Stimulated activated CD8-positive, alpha-beta memory T cell treated with anti-CD3 and anti-CD28 coated beads, Interleukin-7, amount 100 ng/mL, for 1 hour (primary cell): ENCODE data around the gene LRBA.
"Not testable (repeated sequence)": the region's sequence is repeated elsewhere in the genome, so short reads cannot be mapped to it uniquely, and the experiment has no call there.

Experiments used
- DNase-seq, 2 donors: peaks; one replicate each; pipeline ENCODE4 v3.0.0-alpha.2; 2020; ENCODE audit warnings: low read depth in 2 of 2

The LRBA gene, protein sequence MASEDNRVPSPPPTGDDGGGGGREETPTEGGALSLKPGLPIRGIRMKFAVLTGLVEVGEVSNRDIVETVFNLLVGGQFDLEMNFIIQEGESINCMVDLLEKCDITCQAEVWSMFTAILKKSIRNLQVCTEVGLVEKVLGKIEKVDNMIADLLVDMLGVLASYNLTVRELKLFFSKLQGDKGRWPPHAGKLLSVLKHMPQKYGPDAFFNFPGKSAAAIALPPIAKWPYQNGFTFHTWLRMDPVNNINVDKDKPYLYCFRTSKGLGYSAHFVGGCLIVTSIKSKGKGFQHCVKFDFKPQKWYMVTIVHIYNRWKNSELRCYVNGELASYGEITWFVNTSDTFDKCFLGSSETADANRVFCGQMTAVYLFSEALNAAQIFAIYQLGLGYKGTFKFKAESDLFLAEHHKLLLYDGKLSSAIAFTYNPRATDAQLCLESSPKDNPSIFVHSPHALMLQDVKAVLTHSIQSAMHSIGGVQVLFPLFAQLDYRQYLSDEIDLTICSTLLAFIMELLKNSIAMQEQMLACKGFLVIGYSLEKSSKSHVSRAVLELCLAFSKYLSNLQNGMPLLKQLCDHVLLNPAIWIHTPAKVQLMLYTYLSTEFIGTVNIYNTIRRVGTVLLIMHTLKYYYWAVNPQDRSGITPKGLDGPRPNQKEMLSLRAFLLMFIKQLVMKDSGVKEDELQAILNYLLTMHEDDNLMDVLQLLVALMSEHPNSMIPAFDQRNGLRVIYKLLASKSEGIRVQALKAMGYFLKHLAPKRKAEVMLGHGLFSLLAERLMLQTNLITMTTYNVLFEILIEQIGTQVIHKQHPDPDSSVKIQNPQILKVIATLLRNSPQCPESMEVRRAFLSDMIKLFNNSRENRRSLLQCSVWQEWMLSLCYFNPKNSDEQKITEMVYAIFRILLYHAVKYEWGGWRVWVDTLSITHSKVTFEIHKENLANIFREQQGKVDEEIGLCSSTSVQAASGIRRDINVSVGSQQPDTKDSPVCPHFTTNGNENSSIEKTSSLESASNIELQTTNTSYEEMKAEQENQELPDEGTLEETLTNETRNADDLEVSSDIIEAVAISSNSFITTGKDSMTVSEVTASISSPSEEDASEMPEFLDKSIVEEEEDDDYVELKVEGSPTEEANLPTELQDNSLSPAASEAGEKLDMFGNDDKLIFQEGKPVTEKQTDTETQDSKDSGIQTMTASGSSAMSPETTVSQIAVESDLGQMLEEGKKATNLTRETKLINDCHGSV (N-terminal part only)

DNA sequence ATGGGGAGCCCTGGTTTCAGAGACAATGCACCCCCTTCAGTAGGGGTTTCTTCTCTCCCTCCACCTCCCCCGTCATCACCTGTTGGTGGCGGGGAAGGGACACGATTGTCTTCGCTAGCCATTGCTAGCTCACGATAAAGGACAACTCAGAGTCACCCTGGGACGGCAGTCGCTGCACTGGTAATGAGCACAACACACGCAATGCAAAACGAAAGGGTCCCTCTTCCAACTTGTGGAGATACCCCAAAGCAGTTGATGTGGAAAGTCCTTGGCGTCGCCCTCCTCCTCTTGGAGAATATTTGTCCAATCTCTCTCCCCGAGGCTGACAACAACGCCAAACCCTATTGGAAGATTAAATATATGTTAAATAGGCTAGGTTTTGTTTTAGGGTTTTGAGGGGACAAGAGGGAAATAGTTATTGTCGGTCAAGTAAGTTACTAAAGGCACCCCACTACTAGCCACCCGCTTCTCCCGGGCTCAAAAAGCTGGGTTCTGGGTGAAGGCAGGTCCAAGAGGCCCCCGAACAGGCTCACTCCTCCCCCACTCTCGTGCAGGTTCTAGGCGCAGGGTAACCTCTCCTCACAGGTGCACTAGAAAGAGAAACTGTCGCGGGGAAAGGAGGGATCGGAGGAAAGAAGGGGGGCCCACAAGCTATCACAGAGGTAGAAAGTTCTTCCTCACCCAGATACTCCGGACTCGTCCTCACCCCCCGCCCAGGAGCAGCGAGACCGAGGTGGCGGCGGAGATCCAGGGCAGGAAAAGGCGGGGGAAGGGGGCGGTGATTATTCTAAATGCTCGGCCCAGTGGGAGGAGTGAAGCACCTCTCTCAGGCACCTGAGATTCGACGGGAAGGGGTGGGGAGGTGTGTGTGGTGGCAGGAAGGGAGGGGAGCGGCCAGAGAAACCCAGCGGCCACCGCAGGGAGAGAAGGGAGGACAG is at the start of gene LRBA:
Gene LRBA (minus strand): TSS at position 764 of the 938 bp plus-strand sequence. CDS start 642 bp downstream, at position 122.
- peak; percentile 60 to 64 for DNase-seq

DNA sequence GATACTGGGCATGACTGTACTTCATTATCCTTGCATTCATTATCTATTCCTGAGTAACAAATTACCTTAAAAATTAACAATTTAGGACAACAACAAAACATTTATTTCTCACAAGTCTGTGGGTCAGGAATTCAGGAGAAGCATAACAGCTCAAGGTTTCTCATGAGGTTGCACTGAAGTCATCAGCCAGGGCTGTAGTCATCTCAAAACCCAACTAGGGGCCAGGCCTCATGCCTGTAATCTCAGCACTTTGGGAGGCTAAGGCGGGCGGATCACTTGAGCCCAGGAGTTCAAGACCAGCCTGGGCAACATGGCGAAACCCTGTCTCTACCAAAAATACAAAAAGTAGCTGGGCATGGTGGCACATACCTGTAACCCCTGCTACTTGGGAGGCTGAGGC is 48.1 kb upstream of the LRBA start:
- DNase-seq: not testable (repeated sequence)

DNA sequence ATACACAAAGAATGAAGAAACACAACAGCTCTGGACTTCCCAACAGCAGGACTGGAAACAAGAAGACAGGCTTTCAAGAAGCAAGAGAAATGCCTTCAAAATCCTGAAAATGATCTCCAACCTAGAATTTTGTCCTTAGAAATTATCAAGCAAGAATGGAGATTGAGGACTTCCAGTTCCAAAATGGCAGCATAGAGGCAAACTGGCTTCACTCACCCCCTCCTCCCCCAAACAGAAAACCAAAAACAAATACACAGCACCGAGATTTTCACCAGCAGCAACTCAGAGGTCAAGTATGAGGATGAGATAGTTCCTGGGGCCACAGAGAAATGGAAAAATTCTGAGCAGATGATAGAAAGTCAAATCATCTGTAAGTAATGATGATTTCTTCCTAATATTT is 40.5 kb upstream of the LRBA start:
- no peak for DNase-seq

DNA sequence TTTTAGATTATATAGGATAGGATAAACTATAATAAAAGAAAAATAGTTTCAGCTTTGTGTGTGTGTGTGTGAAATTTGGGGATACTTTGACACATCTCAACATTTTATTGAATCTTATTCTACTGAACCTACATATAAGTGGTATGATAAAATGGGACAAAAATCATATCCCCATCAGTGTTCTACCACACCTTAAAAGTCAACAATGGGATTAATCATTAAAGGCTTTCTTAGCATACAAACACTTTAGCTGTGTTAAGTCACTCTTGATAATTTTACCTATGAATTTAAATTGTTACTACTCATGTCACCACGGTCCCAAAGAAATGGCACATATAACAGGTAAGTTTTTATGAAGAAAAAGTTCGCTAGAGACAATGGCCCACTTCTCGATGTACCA is 37.7 kb upstream of the LRBA start:
- DNase-seq: no peak

DNA sequence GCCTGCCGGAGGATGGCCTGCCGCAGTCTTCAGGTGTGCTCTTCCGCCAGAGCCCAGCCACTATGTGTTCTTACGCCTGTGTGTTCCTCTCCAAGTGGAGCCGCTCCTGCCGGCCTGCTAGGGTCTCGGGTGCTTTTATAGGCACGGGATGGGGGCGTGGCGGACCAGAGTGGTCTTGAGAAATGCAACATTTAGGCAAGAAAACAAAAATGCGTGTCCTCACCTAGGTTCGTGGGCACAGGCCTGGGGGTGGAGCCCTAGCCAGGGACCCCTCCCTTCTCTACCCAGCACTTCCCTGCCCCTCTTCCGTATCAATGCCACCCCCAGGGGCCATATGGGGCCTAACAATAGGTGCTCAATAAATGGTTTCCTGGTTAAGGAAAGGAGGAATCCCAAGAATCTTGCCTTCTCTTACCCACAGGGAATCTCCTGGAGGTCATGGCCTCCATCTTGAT is 34.4 kb upstream of the LRBA start:
- DNase-seq: no peak

DNA sequence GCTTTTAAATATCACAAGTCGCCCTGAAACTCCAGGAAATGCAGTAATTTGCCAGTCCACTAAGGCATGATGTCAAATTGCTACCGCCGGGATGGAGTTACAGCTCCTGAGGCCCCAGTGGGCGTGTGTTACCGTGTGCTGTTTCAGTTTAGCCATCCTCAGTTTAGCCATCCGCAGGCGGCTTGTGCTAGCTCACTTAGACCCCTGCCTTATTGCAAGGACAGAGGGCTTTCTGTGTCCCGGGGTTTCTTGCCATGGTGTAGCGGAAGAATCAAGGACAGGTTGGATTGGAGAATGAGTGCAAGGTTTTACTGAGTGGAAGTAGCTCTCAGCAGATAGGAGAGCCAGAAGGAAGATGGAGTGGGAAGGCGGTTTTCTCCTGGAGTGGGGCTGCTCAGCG is 33.8 kb upstream of the LRBA start:
- DNase-seq: no peak

DNA sequence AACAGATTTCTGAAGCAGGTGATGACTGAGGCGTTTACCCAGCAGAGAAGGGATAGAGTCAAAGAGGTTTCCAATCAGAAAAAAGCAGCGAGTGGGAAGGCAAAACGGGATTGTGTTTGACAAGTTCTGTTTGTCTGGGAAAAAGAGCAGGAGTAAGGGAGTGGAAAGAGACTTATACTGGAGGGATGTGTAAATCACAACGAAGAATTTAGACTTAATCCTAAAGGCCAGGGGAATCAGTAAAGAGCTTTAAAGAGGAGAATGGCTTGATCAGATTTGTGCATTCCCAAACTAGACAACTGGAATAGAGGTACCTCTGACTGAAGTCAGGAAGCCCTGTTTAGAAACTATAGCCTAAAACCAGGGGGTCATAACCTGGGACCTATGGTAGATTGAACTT is 31.5 kb upstream of the LRBA start:
- no peak for DNase-seq

DNA sequence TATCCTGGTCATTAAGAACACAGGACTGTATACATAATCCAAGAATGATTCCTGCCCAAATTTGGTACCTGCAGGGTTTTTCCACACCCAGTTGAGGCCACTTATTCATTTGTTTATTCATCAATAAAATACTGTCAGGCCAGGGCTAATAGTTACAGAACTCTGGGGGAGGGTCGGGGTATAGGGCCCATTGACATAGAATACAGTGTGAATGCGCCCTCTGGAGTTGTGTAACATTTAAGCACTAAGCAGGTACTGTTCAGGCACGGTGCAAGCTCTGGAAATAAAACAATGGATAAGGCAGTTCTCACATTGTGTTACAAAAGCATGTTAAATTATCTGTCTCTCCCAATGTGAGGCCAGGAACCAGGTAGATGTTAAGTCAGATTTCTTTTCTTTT is 30.8 kb upstream of the LRBA start:
- DNase-seq: no peak

DNA sequence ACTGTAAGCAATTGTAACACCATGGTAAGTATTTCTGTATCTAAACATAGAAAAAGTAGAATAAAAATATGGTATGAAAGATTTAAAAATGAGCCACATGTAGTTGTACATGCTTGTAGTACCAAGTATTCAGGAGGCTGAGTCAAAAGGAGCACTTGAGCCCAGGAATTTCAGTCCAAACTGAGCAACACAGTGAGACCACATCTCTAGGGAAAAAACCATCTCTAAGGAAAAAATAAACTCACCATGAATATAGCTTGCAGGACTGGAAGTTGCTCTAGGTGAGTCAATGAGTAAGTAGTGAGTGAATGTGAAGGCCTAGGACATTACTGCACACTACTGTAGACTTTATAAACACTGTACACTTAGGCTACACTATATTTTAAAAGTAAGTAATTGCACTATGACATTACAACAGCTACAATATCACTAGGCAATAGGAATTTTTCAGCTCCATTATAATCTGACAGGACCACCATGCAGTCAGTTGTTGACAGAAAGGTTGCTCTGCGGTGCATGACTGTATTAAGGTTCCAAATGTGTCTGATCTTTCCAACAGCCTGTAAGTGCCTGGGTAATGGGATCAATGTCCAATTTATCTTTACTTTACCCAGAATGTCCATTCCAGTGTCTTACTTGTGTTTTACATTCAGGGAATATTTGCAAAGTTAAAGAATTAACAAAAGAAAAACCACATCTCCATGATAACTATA is 28.9 kb upstream of the LRBA start:
- DNase-seq: no peak

DNA sequence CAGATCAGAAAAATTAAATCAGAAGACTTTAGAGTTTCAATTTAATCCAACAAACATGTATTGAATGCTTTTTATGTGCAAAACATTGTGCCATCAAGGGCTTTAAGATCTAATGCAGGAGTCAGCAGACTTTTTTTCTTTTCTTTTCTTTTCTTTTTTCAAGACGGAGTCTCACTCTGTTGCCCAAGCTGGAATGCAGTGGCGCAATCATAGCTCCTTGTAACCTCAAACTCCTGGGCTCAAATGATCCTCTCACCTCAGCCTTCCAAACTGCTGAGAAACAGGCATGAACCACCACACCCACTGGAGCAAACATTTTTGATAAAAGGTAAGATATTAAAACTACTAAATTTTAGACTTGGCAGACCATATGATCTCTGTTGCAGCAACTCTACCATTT is 24.6 kb upstream of the LRBA start:
- no peak for DNase-seq

DNA sequence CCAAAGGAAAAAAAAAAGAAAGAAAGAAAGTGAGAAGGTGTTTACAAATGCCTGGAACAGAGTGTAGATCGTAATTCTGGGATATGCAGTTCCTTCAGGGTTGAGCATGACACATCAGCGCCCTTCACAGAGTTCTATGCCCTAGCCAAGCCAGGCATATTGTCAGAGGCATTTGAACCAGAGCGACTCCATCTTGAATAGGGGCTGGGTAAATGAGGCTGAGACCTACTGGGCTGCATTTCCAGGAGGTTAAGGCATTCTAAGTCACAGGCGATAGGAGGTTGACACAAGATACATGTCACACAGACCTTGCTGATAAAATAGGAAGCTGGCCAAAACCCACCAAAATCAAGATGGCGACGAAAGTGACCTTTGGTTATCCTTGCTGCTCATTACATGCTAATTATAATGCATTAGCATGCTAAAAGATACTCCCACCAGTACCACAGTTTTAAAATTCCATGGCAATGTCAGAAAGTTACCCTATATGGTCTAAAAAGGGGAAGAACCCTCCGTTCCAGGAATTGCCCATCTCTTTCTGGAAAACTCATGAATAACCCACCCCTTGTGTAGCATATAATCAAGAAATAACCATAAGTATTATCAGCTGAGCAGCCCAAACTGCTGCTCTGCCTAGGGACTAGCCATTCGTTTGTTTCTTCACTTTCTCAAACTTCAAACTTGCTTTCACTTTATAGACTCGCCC is 23.5 kb upstream of the LRBA start:
- no peak for DNase-seq

DNA sequence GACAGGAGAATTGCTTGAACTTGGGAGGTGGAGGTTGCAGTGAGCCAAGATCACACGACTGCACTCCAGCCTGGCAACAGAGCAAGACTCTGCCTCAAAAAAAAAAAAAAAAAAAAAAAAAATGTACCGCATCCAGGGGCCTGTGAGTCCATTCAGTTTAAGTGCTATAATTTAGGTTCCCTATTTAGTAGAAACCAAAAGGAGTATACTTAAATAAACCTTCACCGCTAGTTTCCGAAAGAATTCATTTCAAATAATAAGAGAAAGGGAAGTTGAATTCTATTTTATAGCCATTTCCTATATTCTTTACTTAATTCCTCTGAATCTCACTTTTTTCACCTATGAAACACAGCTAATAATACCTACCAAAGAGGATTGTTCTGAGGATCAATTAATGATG is 20.8 kb upstream of the LRBA start:
- DNase-seq: no peak

DNA sequence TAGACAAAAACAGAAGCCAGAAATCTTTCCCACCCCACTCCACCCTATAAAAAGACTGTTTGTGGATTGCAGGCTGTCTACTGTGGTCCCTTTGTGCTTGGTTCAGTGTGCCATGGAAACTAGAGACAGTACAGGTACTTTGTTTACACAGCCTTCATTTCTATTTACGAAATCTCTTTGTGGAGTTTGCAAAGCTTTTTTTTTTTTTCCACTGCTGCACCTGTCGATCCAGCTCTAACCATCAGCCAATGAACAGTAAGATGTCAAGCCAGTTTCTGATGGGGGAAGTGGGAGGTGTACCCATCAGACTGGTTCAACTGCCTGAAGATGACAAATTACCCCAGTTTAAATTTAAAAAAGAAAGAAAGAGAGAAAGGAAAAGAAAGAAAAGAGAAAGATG is 20.2 kb upstream of the LRBA start:
- no peak for DNase-seq

DNA sequence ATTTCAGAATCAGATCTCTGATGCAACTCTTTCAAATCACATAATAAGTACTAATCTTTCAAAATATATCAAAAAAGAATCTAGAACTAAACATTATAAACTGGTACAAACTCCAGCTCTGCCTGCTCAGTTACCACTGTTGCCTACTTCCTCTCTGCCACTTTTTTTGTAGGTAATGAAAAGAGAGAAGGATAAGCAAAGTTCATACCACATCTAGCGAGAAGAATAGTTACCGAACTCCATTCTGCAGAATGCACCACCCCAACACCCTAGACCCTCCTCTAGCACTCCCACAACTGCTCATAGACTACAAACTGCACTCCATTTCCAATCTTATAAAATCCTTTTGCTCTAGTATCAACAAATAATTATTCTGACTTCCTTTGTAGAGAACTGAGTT is 19.7 kb upstream of the LRBA start:
- DNase-seq: no peak

DNA sequence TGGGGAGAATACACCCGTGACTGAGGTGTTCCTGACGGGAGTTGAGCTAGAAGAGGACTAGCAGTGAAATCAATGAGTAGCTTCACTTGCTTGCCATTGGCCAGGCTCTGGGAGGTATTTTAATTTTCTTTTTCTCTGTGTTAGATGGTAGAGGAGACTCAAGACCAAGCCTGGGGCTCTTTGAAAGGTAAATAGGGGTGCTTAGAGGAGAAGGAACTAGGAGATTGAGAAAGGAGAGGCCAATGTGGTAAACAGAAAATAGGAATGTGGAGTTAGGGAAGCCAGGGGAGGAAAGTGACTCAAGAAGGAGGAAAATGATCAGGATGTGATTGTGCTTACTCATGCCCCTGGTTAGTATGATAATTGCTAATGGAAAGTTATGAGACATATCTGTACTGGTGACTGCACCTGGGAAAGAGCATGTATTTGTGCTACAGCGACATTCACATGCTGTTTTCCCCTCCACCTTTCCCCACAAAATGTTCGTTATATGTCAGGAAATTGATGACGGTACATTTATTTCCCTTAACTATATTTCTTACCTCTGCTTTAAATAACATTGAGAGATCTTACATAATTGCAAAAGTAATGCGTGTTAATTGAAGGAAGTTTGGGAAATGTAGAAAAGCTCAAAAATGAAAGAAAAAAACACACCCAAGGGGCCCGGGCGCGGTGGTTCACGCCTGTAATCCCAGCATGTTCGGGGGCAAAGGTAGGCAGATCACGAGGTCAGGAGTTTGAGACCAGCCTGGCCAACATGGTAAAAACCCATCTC is 16.9 kb upstream of the LRBA start:
- no peak for DNase-seq

DNA sequence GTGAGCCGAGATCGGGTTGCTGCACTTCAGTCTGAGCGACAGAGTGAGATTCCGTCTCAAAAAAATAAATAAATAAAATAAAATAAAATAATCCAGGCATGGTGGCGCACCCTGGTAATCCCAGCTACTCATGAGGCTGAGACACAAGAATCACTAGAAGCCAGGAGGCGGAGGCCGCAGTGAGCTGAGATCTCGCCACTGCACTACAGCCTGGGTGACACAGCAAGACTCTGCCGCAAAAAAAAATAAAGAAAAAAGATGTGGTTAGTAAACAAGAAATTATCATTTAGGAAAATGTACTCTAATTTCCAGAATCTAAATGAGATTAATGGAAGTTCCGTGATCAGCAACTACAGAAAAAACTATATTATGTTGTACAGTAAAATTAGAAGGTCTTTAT is 14.5 kb upstream of the LRBA start:
- no peak for DNase-seq

DNA sequence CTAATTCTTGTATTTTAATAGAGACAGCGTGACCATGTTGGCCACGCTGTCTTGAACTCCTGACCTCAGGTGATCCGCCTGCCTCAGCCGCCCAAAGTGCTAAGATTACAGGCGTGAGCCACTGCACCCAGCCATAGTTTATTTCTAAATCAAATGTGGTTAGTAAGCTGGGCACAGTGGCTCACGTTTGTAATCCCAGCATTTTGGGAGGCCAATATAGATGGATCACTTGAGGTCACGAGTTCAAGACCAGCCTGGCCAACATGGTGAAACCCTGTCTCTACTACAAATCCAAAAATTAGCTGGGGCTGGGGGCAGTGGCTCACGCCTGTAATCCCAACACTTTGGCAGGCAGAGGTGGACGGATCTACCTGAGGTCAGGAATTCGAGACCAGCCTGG is 13.9 kb upstream of the LRBA start:
- not testable (repeated sequence) for DNase-seq

DNA sequence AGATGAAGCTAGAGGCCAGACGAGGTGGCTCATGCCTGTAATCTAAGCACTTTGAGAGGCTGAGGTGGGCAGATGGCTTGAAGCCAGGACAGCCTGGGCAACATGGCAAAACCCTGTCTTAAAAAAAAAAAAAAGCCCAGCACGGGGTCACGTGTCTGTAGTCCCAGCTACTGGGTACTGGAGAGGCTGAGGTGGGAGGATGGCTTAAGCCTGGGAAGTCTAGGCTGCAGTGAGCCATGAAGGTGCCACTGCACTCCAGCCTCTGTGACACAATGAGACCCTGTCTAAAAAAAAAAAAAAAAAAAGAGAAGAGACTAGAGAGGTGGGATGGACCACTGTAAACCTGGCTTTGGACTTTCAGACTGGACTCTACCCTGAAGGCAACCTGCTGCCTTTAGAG is 10.7 kb upstream of the LRBA start:
- DNase-seq: no peak

DNA sequence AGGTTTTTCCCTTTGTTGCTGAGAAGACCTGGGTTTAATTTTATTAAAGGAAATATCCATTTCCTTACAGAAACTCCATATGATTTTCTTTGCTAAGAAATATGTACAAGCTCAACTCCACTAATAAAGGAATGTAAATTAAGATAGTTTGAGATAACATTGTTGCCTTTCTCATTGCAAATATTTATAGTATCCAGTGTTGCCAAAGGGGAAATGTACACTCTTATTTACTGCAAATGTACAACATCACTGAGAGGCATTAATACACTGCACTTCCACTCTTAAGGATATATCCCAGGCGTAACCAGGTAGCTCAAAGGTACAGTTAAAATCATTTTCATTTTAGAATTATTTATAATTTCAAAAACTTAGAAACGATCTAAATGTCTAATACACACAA is 7.5 kb upstream of the LRBA start:
- no peak for DNase-seq
